Astrocyte (in vitro differentiated cells and primary cell): ENCODE measurements around the gene TMEM234. TPM values are rescaled to one million over a fixed set of nuclear protein-coding genes. Genes with fewer than 3 reads are reported as not detected.

Experiments used
- DNase-seq: peaks from one replicate; pipeline ENCODE4 v3.0.0-alpha.2; 2010; ENCODE audit warnings: low read depth
- FAIRE-seq: peaks from 2 replicates; lab custom pipeline; 2011; peaks lifted over from hg19 to GRCh38; lab: Jason Lieb, UNC
- H2AFZ ChIP-seq: 2 replicates; pipeline ENCODE4 v1.6.0; 2012; ENCODE audit warnings: low read depth, low read length, inconsistent platforms
- H3K27ac ChIP-seq: 2 replicates; pipeline ENCODE4 v1.5.1; 2011; ENCODE audit warnings: low read depth, low read length, inconsistent platforms
- H3K27me3 ChIP-seq: 2 replicates; pipeline ENCODE4 v1.6.0; 2011; ENCODE audit warnings: low read length, inconsistent platforms; ENCODE audit not compliant: insufficient read depth
- H3K36me3 ChIP-seq: 2 replicates; pipeline ENCODE4 v1.5.1; 2011; ENCODE audit warnings: low read length, inconsistent platforms; ENCODE audit not compliant: insufficient read depth
- H3K4me1 ChIP-seq: 2 replicates; pipeline ENCODE4 v1.5.1; 2011; ENCODE audit warnings: low read length, inconsistent platforms; ENCODE audit not compliant: insufficient read depth
- H3K4me2 ChIP-seq: 2 replicates; pipeline ENCODE4 v1.6.0; 2012; ENCODE audit warnings: low read length, inconsistent platforms
- H3K4me3 ChIP-seq: 2 replicates; pipeline ENCODE4 v1.5.1; 2011; ENCODE audit warnings: low read depth, mild to moderate bottlenecking, low read length, inconsistent platforms; ENCODE audit not compliant: insufficient read depth
- H3K79me2 ChIP-seq: 2 replicates; pipeline ENCODE4 v1.6.0; 2012; ENCODE audit warnings: mild to moderate bottlenecking, low read length, inconsistent platforms; ENCODE audit not compliant: insufficient read depth
- H3K9ac ChIP-seq: 2 replicates; pipeline ENCODE4 v1.6.0; 2012; ENCODE audit warnings: mild to moderate bottlenecking, low read length, inconsistent platforms
- H3K9me3 ChIP-seq: 2 replicates; pipeline ENCODE4 v1.5.1; 2012; ENCODE audit warnings: low read depth, mild to moderate bottlenecking, low read length, inconsistent platforms; ENCODE audit not compliant: insufficient read depth
- H4K20me1 ChIP-seq: 2 replicates; pipeline ENCODE4 v1.6.0; 2012; ENCODE audit warnings: low read length, inconsistent platforms; ENCODE audit not compliant: insufficient read depth
- H3K27ac Mint-ChIP-seq: one replicate; pipeline ENCODE4 v1.8.0; 2021; ENCODE audit warnings: mild to moderate bottlenecking, mixed read lengths; ENCODE audit not compliant: unreplicated experiment
- H3K27me3 Mint-ChIP-seq: one replicate; pipeline ENCODE4 v1.8.0; 2021; ENCODE audit warnings: low read depth, mixed read lengths; ENCODE audit not compliant: unreplicated experiment
- H3K36me3 Mint-ChIP-seq: one replicate; pipeline ENCODE4 v1.8.0; 2021; ENCODE audit warnings: low read depth, mixed read lengths; ENCODE audit not compliant: unreplicated experiment
- H3K4me1 Mint-ChIP-seq: one replicate; pipeline ENCODE4 v1.8.0; 2021; ENCODE audit warnings: low read depth, mixed read lengths; ENCODE audit not compliant: unreplicated experiment
- H3K4me3 Mint-ChIP-seq: one replicate; pipeline ENCODE4 v1.8.0; 2021; ENCODE audit warnings: mild to moderate bottlenecking, moderate library complexity, mixed read lengths; ENCODE audit not compliant: unreplicated experiment
- H3K9me3 Mint-ChIP-seq: one replicate; pipeline ENCODE4 v1.8.0; 2021; ENCODE audit warnings: mild to moderate bottlenecking, mixed read lengths; ENCODE audit not compliant: unreplicated experiment
- EZH2 ChIP-seq: IDR thresholded peaks from 2 replicates; pipeline ENCODE4 v1.6.1; 2012; ENCODE audit warnings: mild to moderate bottlenecking, low read length, inconsistent platforms; ENCODE audit not compliant: insufficient read depth
- total RNA-seq: library from RNA; stranded (reverse); gene quantifications from 2 replicates; pipeline ENCODE4 v1.2.1, GENCODE V29; 2021
- TF ChIP-seq, protein P1 (sequence below): IDR thresholded peaks from 2 replicates; pipeline ENCODE4 v1.5.1; 2011; ENCODE audit warnings: low read depth, mild to moderate bottlenecking, inconsistent platforms, low read length, moderate library complexity; ENCODE audit not compliant: insufficient read depth

The TMEM234 gene
- total RNA-seq, 1 donor from 2014 or later: 17.3 TPM

GRCh38 chr1:32221581-32221979 is 573 bp downstream of the TMEM234 start:
- H3K36me3 ChIP-seq: peaks cover 24% of the 10 kb centered on the region
- peak overlapping the region; percentile 100 for H3K9ac ChIP-seq
- TF ChIP-seq, protein P1, sequence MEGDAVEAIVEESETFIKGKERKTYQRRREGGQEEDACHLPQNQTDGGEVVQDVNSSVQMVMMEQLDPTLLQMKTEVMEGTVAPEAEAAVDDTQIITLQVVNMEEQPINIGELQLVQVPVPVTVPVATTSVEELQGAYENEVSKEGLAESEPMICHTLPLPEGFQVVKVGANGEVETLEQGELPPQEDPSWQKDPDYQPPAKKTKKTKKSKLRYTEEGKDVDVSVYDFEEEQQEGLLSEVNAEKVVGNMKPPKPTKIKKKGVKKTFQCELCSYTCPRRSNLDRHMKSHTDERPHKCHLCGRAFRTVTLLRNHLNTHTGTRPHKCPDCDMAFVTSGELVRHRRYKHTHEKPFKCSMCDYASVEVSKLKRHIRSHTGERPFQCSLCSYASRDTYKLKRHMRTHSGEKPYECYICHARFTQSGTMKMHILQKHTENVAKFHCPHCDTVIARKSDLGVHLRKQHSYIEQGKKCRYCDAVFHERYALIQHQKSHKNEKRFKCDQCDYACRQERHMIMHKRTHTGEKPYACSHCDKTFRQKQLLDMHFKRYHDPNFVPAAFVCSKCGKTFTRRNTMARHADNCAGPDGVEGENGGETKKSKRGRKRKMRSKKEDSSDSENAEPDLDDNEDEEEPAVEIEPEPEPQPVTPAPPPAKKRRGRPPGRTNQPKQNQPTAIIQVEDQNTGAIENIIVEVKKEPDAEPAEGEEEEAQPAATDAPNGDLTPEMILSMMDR: no peak
- no peak for TF ChIP-seq EZH2
- FAIRE-seq: no peak
- peak overlapping the region; percentile 79 for H2AFZ ChIP-seq
- H3K9me3 ChIP-seq: no peaks in the 10 kb centered on the region
- peaks cover 19% of the 10 kb centered on the region for H3K4me1 ChIP-seq
- peak overlapping the region; percentile 98 for H3K4me3 Mint-ChIP-seq
- peaks cover 12% of the 10 kb centered on the region for H3K4me1 Mint-ChIP-seq
- peak overlapping the region; percentile 97 for H3K27ac ChIP-seq
- peaks cover 56% of the 10 kb centered on the region for H3K79me2 ChIP-seq
- no peaks in the 10 kb centered on the region for H3K27me3 Mint-ChIP-seq
- no peak for DNase-seq
- H3K4me2 ChIP-seq: peak overlapping the region; percentile 97
- peaks cover 8% of the 10 kb centered on the region for H4K20me1 ChIP-seq
- peaks cover 21% of the 10 kb centered on the region for H3K36me3 Mint-ChIP-seq
- peak overlapping the region; percentile 98 for H3K4me3 ChIP-seq
- H3K27me3 ChIP-seq: no peaks in the 10 kb centered on the region
- H3K27ac Mint-ChIP-seq: peak overlapping the region; percentile 88
- no peaks in the 10 kb centered on the region for H3K9me3 Mint-ChIP-seq

GRCh38 chr1:32220746-32221580 is 1.2 kb downstream of the TMEM234 start:
- H2AFZ ChIP-seq: no peak overlapping the region
- H3K27ac ChIP-seq: no peak overlapping the region
- FAIRE-seq: no peak

More at GRCh38 chr1:32220746-32221580, 1.2 kb downstream of the TMEM234 start:
- Histone ChIP-seq H3K4me3 (peak overlapping the region; percentile 98), H4K20me1 (peaks cover 8% of the 10 kb centered on the region), H3K36me3 (peaks cover 21% of the 10 kb centered on the region), H3K9ac (peak overlapping the region; percentile 100), H3K4me2 (peak overlapping the region; percentile 97), H3K9me3 (no peaks in the 10 kb centered on the region), H3K79me2 (peaks cover 52% of the 10 kb centered on the region), H3K4me1 (peaks cover 19% of the 10 kb centered on the region), H3K27me3 (no peaks in the 10 kb centered on the region)
- Mint-ChIP-seq H3K36me3 (peaks cover 20% of the 10 kb centered on the region), H3K27me3 (no peaks in the 10 kb centered on the region), H3K4me1 (peaks cover 14% of the 10 kb centered on the region), H3K4me3 (peak overlapping the region; percentile 98), H3K9me3 (no peaks in the 10 kb centered on the region), H3K27ac (peak overlapping the region; percentile 88)
- no peak for TF ChIP-seq EZH2
- TF ChIP-seq, protein P1: no peak
- DNase-seq: no peak
